Endothelial cell of umbilical vein (primary cell): ENCODE measurements around the gene CDK19. TPM values are rescaled to one million over a fixed set of nuclear protein-coding genes. Genes with fewer than 3 reads are reported as not detected.

Experiments
- BruUV-seq: library from RNA; stranded (reverse); fragments of 400-500 nt; replicated peaks from 2 replicates; lab custom pipeline; 2021; lab: Mats Ljungman, UMichigan
- CTCF ChIA-PET: fragments of 300-600, 350-600 bp; sonication (Branson Sonifier 250); formaldehyde crosslinking; loops from one replicate; lab custom pipeline; 2021; ENCODE audit warnings: antibody characterized with exemption, inconsistent platforms; lab: Charles Lee
- POLR2A ChIA-PET: fragments of 300-600, 350-600 bp; sonication (Branson Sonifier 250); formaldehyde crosslinking; loops from one replicate; lab custom pipeline; 2021; ENCODE audit warnings: antibody characterized with exemption, inconsistent platforms; lab: Charles Lee
- DNase-seq: peaks from one replicate; pipeline ENCODE4 v3.0.0-alpha.2; 2011; ENCODE audit warnings: low read depth, low spot score
- FAIRE-seq: peaks from 2 replicates; lab custom pipeline; 2011; peaks lifted over from hg19 to GRCh38; lab: Jason Lieb, UNC
- H2AFZ ChIP-seq: 2 replicates; pipeline ENCODE4 v1.6.0; 2012; ENCODE audit warnings: low read depth, low read length, control low read depth, inconsistent platforms
- H3K27ac ChIP-seq: 2 replicates; pipeline ENCODE4 v1.5.1; 2011; ENCODE audit warnings: low read depth, mild to moderate bottlenecking, control low read depth, low read length, moderate library complexity; ENCODE audit not compliant: insufficient read depth
- H3K27me3 ChIP-seq, 2 experiments: 2 replicates each; pipeline versions ENCODE4 v1.6.0 to v1.6.1; 2011; ENCODE audit warnings: low read length in 2 of 2, mixed read lengths in 1 of 2; ENCODE audit not compliant: control insufficient read depth in 2 of 2, insufficient read depth in 2 of 2
- H3K36me3 ChIP-seq, 2 experiments: 2 replicates in 1 of 2; 3 replicates in 1 of 2; pipeline ENCODE4 v1.5.1; 2011; ENCODE audit warnings: low read length in 2 of 2, mild to moderate bottlenecking in 1 of 2, moderate library complexity in 1 of 2; ENCODE audit not compliant: control insufficient read depth in 2 of 2, insufficient read depth in 2 of 2; ENCODE audit errors: extremely low read depth in 1 of 2
- H3K4me1 ChIP-seq: 3 replicates; pipeline ENCODE4 v1.5.1; 2011; ENCODE audit warnings: mild to moderate bottlenecking, low read length; ENCODE audit not compliant: control insufficient read depth, insufficient read depth; ENCODE audit errors: extremely low read depth
- H3K4me2 ChIP-seq: 2 replicates; pipeline ENCODE4 v1.6.1; 2011; ENCODE audit warnings: low read length, control low read depth, mixed read lengths; ENCODE audit not compliant: insufficient read depth
- H3K4me3 ChIP-seq, 3 experiments: fragments of 200-600 bp in 1 of 3; sonication (generic), shearing (Covaris generic) in 1 of 3; replicated peaks in 1 of 3; 2 replicates each; pipeline ENCODE4 v1.5.1; 2011 to 2016; ENCODE audit warnings: control low read depth in 3 of 3, low read length in 3 of 3, mild to moderate bottlenecking in 2 of 3, inconsistent platforms in 1 of 3, low read depth in 1 of 3, moderate library complexity in 1 of 3; ENCODE audit not compliant: insufficient read depth in 1 of 3
- H3K79me2 ChIP-seq: 2 replicates; pipeline ENCODE4 v1.6.0; 2012; ENCODE audit warnings: low read length, inconsistent platforms; ENCODE audit not compliant: control insufficient read depth, insufficient read depth
- H3K9ac ChIP-seq: replicated peaks from 2 replicates; pipeline ENCODE3; 2011; ENCODE audit warnings: low read length, control low read depth; ENCODE audit not compliant: insufficient read depth; ENCODE audit errors: extremely low read depth
- H3K9me1 ChIP-seq: replicated peaks from 3 replicates; pipeline ENCODE4 v1.6.0; 2011; ENCODE audit warnings: mild to moderate bottlenecking, low read length; ENCODE audit not compliant: control insufficient read depth, insufficient read depth; ENCODE audit errors: extremely low read depth
- H3K9me3 ChIP-seq: replicated peaks from 2 replicates; pipeline ENCODE4 v1.5.1; 2012; ENCODE audit warnings: low read length, inconsistent platforms; ENCODE audit not compliant: control insufficient read depth, insufficient read depth
- H4K20me1 ChIP-seq: replicated peaks from 2 replicates; pipeline ENCODE3; 2011; ENCODE audit warnings: mild to moderate bottlenecking, low read length; ENCODE audit not compliant: control insufficient read depth, insufficient read depth; ENCODE audit errors: extremely low read depth
- EZH2 ChIP-seq: IDR thresholded peaks from 2 replicates; pipeline ENCODE4 v1.6.1; 2012; ENCODE audit warnings: borderline replicate concordance, low read depth, mild to moderate bottlenecking, moderate library complexity, low read length, inconsistent platforms; ENCODE audit not compliant: severe bottlenecking
- FOS ChIP-seq: IDR thresholded peaks from 2 replicates; pipeline ENCODE4 v1.6.1; 2011; ENCODE audit warnings: mild to moderate bottlenecking, low read length, moderate library complexity, borderline replicate concordance; ENCODE audit not compliant: insufficient read depth
- GATA2 ChIP-seq: IDR thresholded peaks from 2 replicates; pipeline ENCODE4 v1.7.0; 2011; ENCODE audit warnings: low read depth, mild to moderate bottlenecking, moderate library complexity, mixed read lengths, low read length; ENCODE audit not compliant: insufficient read length, insufficient read depth
- JUN ChIP-seq: IDR thresholded peaks from 2 replicates; pipeline ENCODE4 v1.6.1; 2011; ENCODE audit warnings: borderline replicate concordance, low read depth; ENCODE audit not compliant: insufficient read length, insufficient read depth
- MYC ChIP-seq: IDR thresholded peaks from one replicate; pipeline ENCODE4 v1.6.1; 2011; ENCODE audit warnings: mild to moderate bottlenecking, low read depth, low read length
- POLR2A ChIP-seq: IDR thresholded peaks from 2 replicates; pipeline ENCODE4 v1.6.1; 2012; ENCODE audit warnings: low read depth, mild to moderate bottlenecking, control low read depth, low read length
- POLR2AphosphoS5 ChIP-seq: IDR thresholded peaks from 2 replicates; pipeline ENCODE4 v1.6.1; 2012; ENCODE audit warnings: low read depth, mild to moderate bottlenecking, control low read depth, low read length, moderate library complexity; ENCODE audit not compliant: insufficient read depth
- dilution Hi-C: fragments of 300-500 bp; cut with MboI; formaldehyde crosslinking; loops from one replicate; pipeline ENCODE4 v1.15.0; 2019; ENCODE audit warnings: low sequenced_read_pairs; ENCODE audit not compliant: extremely low pct_ligation_motif_present
- intact Hi-C: fragments of 100-400 bp; cut with micrococcal nuclease; formaldehyde crosslinking; loops from one replicate; pipeline ENCODE4 v1.10.0; 2022
- polyA plus RNA-seq, 4 experiments: library from polyadenylated mRNA; depleted of rRNA in 3 of 4; stranded (reverse) in 3 of 4; unstranded in 1 of 4; fragments of >200 nt; gene quantifications; 2 replicates each; pipeline versions ENCODE4 v1.2.1 to v1.2.3, GENCODE V29; 2011 to 2012; ENCODE audit warnings: missing spikeins in 1 of 4
- total RNA-seq: library from RNA; stranded (reverse); gene quantifications from 2 replicates; pipeline ENCODE4 v1.2.3, GENCODE V29; 2021
- TF ChIP-seq, protein P1 (sequence below), 2 donors: IDR thresholded peaks; 1 replicate in 1 of 2; 2 replicates in 1 of 2; pipeline ENCODE4 v1.5.1; 2011; ENCODE audit warnings: low read length in 2 of 2, mild to moderate bottlenecking in 2 of 2, moderate library complexity in 2 of 2, control low read depth in 1 of 2, inconsistent platforms in 1 of 2, low read depth in 1 of 2; ENCODE audit not compliant: insufficient read depth in 1 of 2; ENCODE audit errors: extremely low read depth in 1 of 2
- TF ChIP-seq, protein P2 (sequence below): IDR thresholded peaks from 2 replicates; pipeline ENCODE4 v1.6.1; 2011; ENCODE audit not compliant: insufficient read depth, insufficient read length

The CDK19 gene
- total and polyA plus RNA-seq, 2 donors (not counting 3 experiments of a cell fraction or from before 2014, with no cell fraction given), result 4.6 to 12.1 TPM

DNA sequence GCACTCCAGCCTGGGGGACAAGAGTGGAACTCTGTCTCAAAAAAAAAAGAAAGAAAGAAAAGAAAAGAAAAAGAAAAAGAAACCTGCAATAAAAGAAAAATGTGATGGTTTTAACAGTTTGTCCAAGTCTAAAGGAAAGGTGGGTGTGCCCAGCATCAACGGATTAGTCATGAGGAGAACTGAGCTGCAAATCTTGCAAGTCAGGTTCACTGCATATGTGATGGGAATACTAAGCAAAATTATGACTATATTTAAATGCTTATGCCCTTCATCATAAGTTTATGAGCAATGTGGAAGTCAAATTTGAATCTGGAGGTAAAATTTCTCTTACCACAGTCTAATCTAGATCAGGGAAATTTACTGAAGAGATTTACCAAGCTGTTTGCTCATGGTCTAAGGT, 13.1 kb upstream of the CDK19 start:
- no peaks in the 10 kb centered on the region for H3K36me3 ChIP-seq
- POLR2A ChIA-PET, result no interaction called here
- no peaks in the 10 kb centered on the region for H3K79me2 ChIP-seq
- no peak for TF ChIP-seq EZH2
- TF ChIP-seq FOS, result no peak
- TF ChIP-seq GATA2, result no peak
- TF ChIP-seq JUN, result no peak
- no peak overlapping the region for H3K27ac ChIP-seq
- DNase-seq (no peak), FAIRE-seq (no peak)
- CTCF ChIA-PET, result no interaction called here
- intact Hi-C loops (no loop called here), dilution Hi-C loops (no loop called here)
- H3K9me3 ChIP-seq, result no peaks in the 10 kb centered on the region
- no peaks in the 10 kb centered on the region for H3K9me1 ChIP-seq
- peaks cover 7 to 16% of the 10 kb centered on the region in 2 experiments for H3K27me3 ChIP-seq
- no peaks in the 10 kb centered on the region for H4K20me1 ChIP-seq
- no TSS peak for BruUV-seq
- H2AFZ ChIP-seq, result no peak overlapping the region
- no peak overlapping the region for H3K9ac ChIP-seq
- H3K4me3 ChIP-seq, result no peak overlapping the region
- H3K4me1 ChIP-seq, result no peaks in the 10 kb centered on the region
- no peak overlapping the region for H3K4me2 ChIP-seq

DNA sequence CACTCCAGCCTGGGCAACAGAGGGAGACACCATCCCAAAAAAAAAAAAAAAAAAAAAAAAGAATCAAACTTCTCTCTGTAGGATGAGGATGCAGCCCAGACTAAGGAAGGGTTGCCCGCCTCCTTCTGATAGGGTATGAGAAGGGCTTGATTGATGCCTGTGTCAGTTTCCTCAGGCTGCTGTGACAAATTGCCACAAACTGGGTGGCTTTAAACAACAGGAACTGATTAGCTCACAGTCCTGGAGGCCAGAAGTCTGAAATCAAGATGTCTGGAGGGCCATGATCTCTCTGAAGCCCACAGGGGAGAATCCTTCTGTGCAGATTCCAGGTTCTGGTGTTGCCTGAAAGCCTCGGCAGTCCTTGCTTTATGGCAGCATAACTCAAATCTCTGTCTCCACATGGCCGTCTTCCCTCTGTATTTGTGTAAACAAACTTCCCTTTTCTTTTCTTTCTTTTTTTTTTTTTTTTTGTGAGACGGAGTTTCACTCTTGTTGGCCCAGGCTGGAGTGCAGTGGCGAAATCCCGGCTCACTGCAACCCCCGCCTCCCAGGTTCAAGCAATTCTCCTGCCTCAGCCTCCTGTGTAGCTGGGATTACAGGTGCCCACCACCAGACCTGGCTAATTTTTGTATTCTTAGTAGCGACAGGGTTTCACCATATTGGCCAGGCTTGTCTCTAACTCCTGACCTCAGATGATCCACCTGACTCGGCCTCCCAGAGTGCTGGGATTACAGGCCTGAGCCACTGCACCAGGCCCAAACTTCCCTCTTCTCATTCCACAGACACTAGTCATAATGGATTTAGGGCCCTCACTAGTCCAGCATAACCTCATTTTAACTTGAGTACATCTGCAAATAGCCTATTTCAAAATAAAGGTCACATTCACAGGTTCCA, 11.2 kb upstream of the CDK19 start:
- Histone ChIP-seq H3K9ac (no peak overlapping the region), H3K4me2 (no peak overlapping the region), H3K27me3 (peaks cover 13 to 20% of the 10 kb centered on the region in 2 experiments), H4K20me1 (no peaks in the 10 kb centered on the region), H3K4me1 (no peaks in the 10 kb centered on the region), H3K4me3 (no peak overlapping the region), H3K79me2 (no peaks in the 10 kb centered on the region), H3K9me1 (no peaks in the 10 kb centered on the region), H2AFZ (no peak overlapping the region), H3K9me3 (no peaks in the 10 kb centered on the region), H3K36me3 (no peaks in the 10 kb centered on the region), H3K27ac (no peak overlapping the region)
- dilution Hi-C loops (no loop called here), intact Hi-C loops (no loop called here)
- TF ChIP-seq, protein P1, sequence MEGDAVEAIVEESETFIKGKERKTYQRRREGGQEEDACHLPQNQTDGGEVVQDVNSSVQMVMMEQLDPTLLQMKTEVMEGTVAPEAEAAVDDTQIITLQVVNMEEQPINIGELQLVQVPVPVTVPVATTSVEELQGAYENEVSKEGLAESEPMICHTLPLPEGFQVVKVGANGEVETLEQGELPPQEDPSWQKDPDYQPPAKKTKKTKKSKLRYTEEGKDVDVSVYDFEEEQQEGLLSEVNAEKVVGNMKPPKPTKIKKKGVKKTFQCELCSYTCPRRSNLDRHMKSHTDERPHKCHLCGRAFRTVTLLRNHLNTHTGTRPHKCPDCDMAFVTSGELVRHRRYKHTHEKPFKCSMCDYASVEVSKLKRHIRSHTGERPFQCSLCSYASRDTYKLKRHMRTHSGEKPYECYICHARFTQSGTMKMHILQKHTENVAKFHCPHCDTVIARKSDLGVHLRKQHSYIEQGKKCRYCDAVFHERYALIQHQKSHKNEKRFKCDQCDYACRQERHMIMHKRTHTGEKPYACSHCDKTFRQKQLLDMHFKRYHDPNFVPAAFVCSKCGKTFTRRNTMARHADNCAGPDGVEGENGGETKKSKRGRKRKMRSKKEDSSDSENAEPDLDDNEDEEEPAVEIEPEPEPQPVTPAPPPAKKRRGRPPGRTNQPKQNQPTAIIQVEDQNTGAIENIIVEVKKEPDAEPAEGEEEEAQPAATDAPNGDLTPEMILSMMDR (IDR thresholded peaks at IDR 0.05; ENCODE audit: extremely low read depth in 1 of 2, insufficient read depth in 1 of 2, low read depth in 1 of 2, low read length in 2 of 2), result no peak
- no peak for TF ChIP-seq JUN
- TF ChIP-seq GATA2, result no peak
- TF ChIP-seq FOS, result no peak
- no peak for TF ChIP-seq POLR2AphosphoS5
- TF ChIP-seq EZH2, result no peak
- TF ChIP-seq POLR2A, result no peak
- TF ChIP-seq, protein P2, sequence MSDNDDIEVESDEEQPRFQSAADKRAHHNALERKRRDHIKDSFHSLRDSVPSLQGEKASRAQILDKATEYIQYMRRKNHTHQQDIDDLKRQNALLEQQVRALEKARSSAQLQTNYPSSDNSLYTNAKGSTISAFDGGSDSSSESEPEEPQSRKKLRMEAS, result no peak
- no peak for TF ChIP-seq MYC
- DNase-seq (no peak), FAIRE-seq (no peak)
- no TSS peak for BruUV-seq
- ChIA-PET CTCF (interaction anchor here (0.9 kb wide), 1 partner anchor 177 kb away, joined by 3 read pairs; no protein-coding TSS in a partner anchor), POLR2A (no interaction called here)
